T-helper 1 cell (primary cell): ENCODE data around the gene NKAIN4.

Experiments used
- DNase-seq, 5 donors: peaks; one replicate each; pipeline ENCODE4 v3.0.0-alpha.2; 2012 to 2020

The NKAIN4 gene

DNA sequence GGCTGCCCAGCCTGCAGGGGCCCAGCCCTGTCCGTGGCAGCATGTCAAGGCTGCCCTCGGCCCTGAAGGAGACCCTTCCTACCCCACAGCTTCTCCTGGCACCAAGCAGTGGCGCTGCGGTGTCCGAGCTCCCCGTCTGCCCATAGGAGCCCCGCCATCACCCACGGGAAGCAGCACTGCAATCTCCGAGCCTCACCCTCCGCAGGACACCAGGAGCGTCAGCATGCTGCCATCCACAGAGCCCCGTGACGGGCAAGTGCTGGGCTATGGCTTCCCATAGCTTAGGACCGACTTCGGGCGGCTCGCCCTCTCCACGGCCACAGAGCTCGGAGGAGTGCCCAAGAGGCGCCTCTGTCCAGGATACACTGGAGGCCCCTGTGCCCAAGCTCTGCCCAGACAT is 63.4 kb downstream of the NKAIN4 start:
- DNase-seq, result no peak
